Osteocyte (in vitro differentiated cells): ENCODE data around the gene PRG3. TPM values are rescaled to one million over a fixed set of nuclear protein-coding genes. Genes with fewer than 3 reads are reported as not detected.
A peak's percentile ranks its signal among the peaks of the same experiment; 100 is the strongest.

Experiments used
- DNase-seq: peaks from one replicate; pipeline ENCODE4 v3.0.0; 2021; ENCODE audit warnings: mixed read lengths; ENCODE audit not compliant: unreplicated experiment; ENCODE audit errors: extremely low spot score
- H3K27ac Mint-ChIP-seq: one replicate; pipeline ENCODE4 v1.8.0; 2021; ENCODE audit warnings: mild to moderate bottlenecking, mixed read lengths; ENCODE audit not compliant: unreplicated experiment
- H3K27me3 Mint-ChIP-seq: one replicate; pipeline ENCODE4 v1.8.0; 2021; ENCODE audit warnings: mixed read lengths; ENCODE audit not compliant: unreplicated experiment
- H3K36me3 Mint-ChIP-seq: one replicate; pipeline ENCODE4 v1.8.0; 2021; ENCODE audit warnings: mixed read lengths; ENCODE audit not compliant: unreplicated experiment
- H3K4me1 Mint-ChIP-seq: one replicate; pipeline ENCODE4 v1.8.0; 2021; ENCODE audit warnings: mixed read lengths; ENCODE audit not compliant: unreplicated experiment
- H3K4me3 Mint-ChIP-seq: one replicate; pipeline ENCODE4 v1.8.0; 2021; ENCODE audit warnings: mild to moderate bottlenecking, moderate library complexity, mixed read lengths; ENCODE audit not compliant: unreplicated experiment
- H3K9me3 Mint-ChIP-seq: one replicate; pipeline ENCODE4 v1.8.0; 2021; ENCODE audit warnings: mixed read lengths; ENCODE audit not compliant: unreplicated experiment
- CTCF ChIP-seq: fragments of 200-600 bp; sonication (generic); IDR thresholded peaks from 2 replicates; pipeline ENCODE4 v1.5.0; 2021; ENCODE audit warnings: antibody characterized with exemption, mild to moderate bottlenecking, moderate library complexity
- total RNA-seq: library from RNA; stranded (reverse); gene quantifications from 2 replicates; pipeline ENCODE4 v1.2.1, GENCODE V29; 2021

The PRG3 gene
- total RNA-seq, 1 donor from 2014 or later = not detected

- no peak overlapping the region for H3K27ac Mint-ChIP-seq
- no peak overlapping the region for H3K4me3 Mint-ChIP-seq
- peaks cover 6% of the 10 kb centered on the region for H3K9me3 Mint-ChIP-seq
- peak; percentile 91 for DNase-seq
- H3K4me1 Mint-ChIP-seq = peaks cover 5% of the 10 kb centered on the region
- peak; percentile 92 for TF ChIP-seq CTCF
- H3K27me3 Mint-ChIP-seq = peaks cover 22% of the 10 kb centered on the region
- H3K36me3 Mint-ChIP-seq = no peaks in the 10 kb centered on the region
Observed at GRCh38 chr11:57349491-57350274, 31.3 kb downstream of the PRG3 start.

GRCh38 chr11:57348636-57349313 lies 32.2 kb downstream of the PRG3 start:
- Mint-ChIP-seq H3K9me3 (peaks cover 6% of the 10 kb centered on the region), H3K4me1 (peaks cover 5% of the 10 kb centered on the region), H3K36me3 (no peaks in the 10 kb centered on the region), H3K27me3 (peaks cover 15% of the 10 kb centered on the region), H3K27ac (no peak overlapping the region), H3K4me3 (no peak overlapping the region)
- TF ChIP-seq CTCF = no peak
- DNase-seq = no peak

- no peak for TF ChIP-seq CTCF
- no peaks in the 10 kb centered on the region for H3K36me3 Mint-ChIP-seq
- no peak overlapping the region for H3K4me3 Mint-ChIP-seq
- peaks cover 6% of the 10 kb centered on the region for H3K9me3 Mint-ChIP-seq
- no peak overlapping the region for H3K27ac Mint-ChIP-seq
- H3K27me3 Mint-ChIP-seq = peaks cover 13% of the 10 kb centered on the region
- DNase-seq = no peak
- peaks cover 5% of the 10 kb centered on the region for H3K4me1 Mint-ChIP-seq
Observed at GRCh38 chr11:57348052-57348451, 32.9 kb downstream of the PRG3 start.

GRCh38 chr11:57347336-57347735 lies 33.6 kb downstream of the PRG3 start:
- H3K4me3 Mint-ChIP-seq = no peak overlapping the region
- H3K27me3 Mint-ChIP-seq = peaks cover 8% of the 10 kb centered on the region
- no peak for DNase-seq
- H3K27ac Mint-ChIP-seq = no peak overlapping the region
- peaks cover 6% of the 10 kb centered on the region for H3K9me3 Mint-ChIP-seq
- H3K36me3 Mint-ChIP-seq = no peaks in the 10 kb centered on the region
- no peak for TF ChIP-seq CTCF
- peaks cover 5% of the 10 kb centered on the region for H3K4me1 Mint-ChIP-seq

GRCh38 chr11:57345555-57346211 lies 35.3 kb downstream of the PRG3 start:
- no peak for DNase-seq

More at GRCh38 chr11:57345555-57346211, 35.3 kb downstream of the PRG3 start:
- TF ChIP-seq CTCF = peak; percentile 88
- Mint-ChIP-seq H3K27ac (no peak overlapping the region), H3K4me3 (no peak overlapping the region), H3K27me3 (peaks cover 3% of the 10 kb centered on the region), H3K9me3 (no peaks in the 10 kb centered on the region), H3K36me3 (no peaks in the 10 kb centered on the region), H3K4me1 (peaks cover 5% of the 10 kb centered on the region)
